HT-29 (cell line): ENCODE measurements around the gene PRKAR1B. TPM values are rescaled to one million over a fixed set of nuclear protein-coding genes. Genes with fewer than 3 reads are reported as not detected.
"Not testable (repeated sequence)": the region's sequence is repeated elsewhere in the genome, so short reads cannot be mapped to it uniquely, and the experiment has no call there.

Source experiments
- DNase-seq: peaks from one replicate; pipeline ENCODE4 v3.0.0-alpha.2; 2015; ENCODE audit warnings: low spot score
- total RNA-seq: library from RNA; depleted of rRNA; stranded (reverse); fragments of >200 nt; shearing (Covaris generic); gene quantifications from 2 replicates; pipeline ENCODE4 v1.2.3, GENCODE V29; 2014

Gene PRKAR1B
- total RNA-seq, 1 experiment from 2014 or later = 78.0 TPM

- no peak for DNase-seq
Measured at GRCh38 chr7:757741-758163, 30.7 kb upstream of the PRKAR1B start.

- DNase-seq = no peak
Measured at GRCh38 chr7:756928-757560, 30.0 kb upstream of the PRKAR1B start.

GRCh38 chr7:756231-756927 lies 29.3 kb upstream of the PRKAR1B start:
- DNase-seq = no peak

- DNase-seq = no peak
Measured at GRCh38 chr7:755413-755805, 28.3 kb upstream of the PRKAR1B start.

- no peak for DNase-seq
Measured at GRCh38 chr7:754531-755412, 27.7 kb upstream of the PRKAR1B start.

GRCh38 chr7:753190-753589 lies 26.1 kb upstream of the PRKAR1B start:
- no peak for DNase-seq

- DNase-seq = not testable (repeated sequence)
Measured at GRCh38 chr7:752256-752655, 25.2 kb upstream of the PRKAR1B start.

- no peak for DNase-seq
Measured at GRCh38 chr7:751826-752225, 24.7 kb upstream of the PRKAR1B start.

- no peak for DNase-seq
Measured at GRCh38 chr7:750111-750905, 23.2 kb upstream of the PRKAR1B start.

- no peak for DNase-seq
Measured at GRCh38 chr7:749140-749551, 22.1 kb upstream of the PRKAR1B start.

- DNase-seq = no peak
Measured at GRCh38 chr7:748446-748845, 21.4 kb upstream of the PRKAR1B start.

GRCh38 chr7:747186-747585 lies 20.1 kb upstream of the PRKAR1B start:
- DNase-seq = no peak

- DNase-seq = no peak
Measured at GRCh38 chr7:746155-747061, 19.3 kb upstream of the PRKAR1B start.

- no peak for DNase-seq
Measured at GRCh38 chr7:745431-746154, 18.5 kb upstream of the PRKAR1B start.

- DNase-seq = no peak
Measured at GRCh38 chr7:744854-745430, 17.9 kb upstream of the PRKAR1B start.

- not testable (repeated sequence) for DNase-seq
Measured at GRCh38 chr7:744128-744520, 17.0 kb upstream of the PRKAR1B start.

- DNase-seq = peak; percentile 14
Measured at GRCh38 chr7:743341-744127, 16.5 kb upstream of the PRKAR1B start.

GRCh38 chr7:742791-743190 lies 15.7 kb upstream of the PRKAR1B start:
- no peak for DNase-seq

- DNase-seq = no peak
Measured at GRCh38 chr7:741850-742249, 14.8 kb upstream of the PRKAR1B start.
